GM10248 (cell line): ENCODE data around the gene INPP5E.

Source experiments
- CTCF ChIA-PET: fragments of 300-600 bp; sonication (Branson Sonifier 250); formaldehyde crosslinking; extraction: SDS; loops from one replicate; lab custom pipeline; 2021; ENCODE audit warnings: antibody characterized with exemption; lab: Yijun Ruan, JAX
- POLR2A ChIA-PET: fragments of 350-650 bp; sonication (Branson Sonifier 250); formaldehyde crosslinking; extraction: SDS; loops from one replicate; lab custom pipeline; 2020; ENCODE audit warnings: antibody characterized with exemption; lab: Yijun Ruan, JAX
- DNase-seq: peaks from one replicate; pipeline ENCODE4 v3.0.0; 2012; ENCODE audit errors: extremely low spot score
- TF ChIP-seq, protein P1 (sequence below): IDR thresholded peaks from 2 replicates; pipeline ENCODE4 v1.5.1; 2012; ENCODE audit warnings: mild to moderate bottlenecking, low read depth; ENCODE audit errors: extremely low read depth, missing control alignments, control extremely low read depth

INPP5E gene

DNA sequence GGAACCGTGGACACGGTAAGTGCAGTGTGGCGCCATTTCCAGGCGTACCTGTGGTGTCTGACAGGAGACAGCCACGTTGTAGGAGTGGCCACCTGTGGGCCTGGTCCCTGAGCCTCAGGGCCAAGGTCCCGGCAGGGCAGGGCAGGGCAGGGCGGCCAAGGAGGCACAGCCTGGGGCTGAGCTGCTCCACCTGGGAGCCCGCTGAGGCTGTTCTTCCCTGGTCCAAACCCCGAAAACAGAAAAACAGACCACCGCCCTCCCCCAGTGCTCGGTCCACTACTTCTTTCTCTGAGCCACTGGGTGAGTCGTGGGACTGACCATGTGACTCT lies 20.6 kb downstream of the INPP5E start:
- no peak for DNase-seq
- ChIA-PET POLR2A (interaction anchor here (0.5 kb wide), 1 partner anchor 732 kb away, joined by 6 read pairs; no protein-coding TSS in a partner anchor), CTCF (interaction anchor here (1.1 kb wide), 1 partner anchor 16 kb away, joined by 4 read pairs; no protein-coding TSS in a partner anchor)
- TF ChIP-seq, protein P1, sequence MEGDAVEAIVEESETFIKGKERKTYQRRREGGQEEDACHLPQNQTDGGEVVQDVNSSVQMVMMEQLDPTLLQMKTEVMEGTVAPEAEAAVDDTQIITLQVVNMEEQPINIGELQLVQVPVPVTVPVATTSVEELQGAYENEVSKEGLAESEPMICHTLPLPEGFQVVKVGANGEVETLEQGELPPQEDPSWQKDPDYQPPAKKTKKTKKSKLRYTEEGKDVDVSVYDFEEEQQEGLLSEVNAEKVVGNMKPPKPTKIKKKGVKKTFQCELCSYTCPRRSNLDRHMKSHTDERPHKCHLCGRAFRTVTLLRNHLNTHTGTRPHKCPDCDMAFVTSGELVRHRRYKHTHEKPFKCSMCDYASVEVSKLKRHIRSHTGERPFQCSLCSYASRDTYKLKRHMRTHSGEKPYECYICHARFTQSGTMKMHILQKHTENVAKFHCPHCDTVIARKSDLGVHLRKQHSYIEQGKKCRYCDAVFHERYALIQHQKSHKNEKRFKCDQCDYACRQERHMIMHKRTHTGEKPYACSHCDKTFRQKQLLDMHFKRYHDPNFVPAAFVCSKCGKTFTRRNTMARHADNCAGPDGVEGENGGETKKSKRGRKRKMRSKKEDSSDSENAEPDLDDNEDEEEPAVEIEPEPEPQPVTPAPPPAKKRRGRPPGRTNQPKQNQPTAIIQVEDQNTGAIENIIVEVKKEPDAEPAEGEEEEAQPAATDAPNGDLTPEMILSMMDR, result no peak

- TF ChIP-seq, protein P1, result no peak
- POLR2A ChIA-PET, result no interaction called here
- no peak for DNase-seq
- CTCF ChIA-PET, result interaction anchor here (1.1 to 1.4 kb wide), 3 partner anchors 17 to 22 kb away, joined by 3 to 4 read pairs (median 3); no protein-coding TSS in a partner anchor
Observed at GRCh38 chr9:136418182-136419091, 21.2 kb downstream of the INPP5E start.

DNA sequence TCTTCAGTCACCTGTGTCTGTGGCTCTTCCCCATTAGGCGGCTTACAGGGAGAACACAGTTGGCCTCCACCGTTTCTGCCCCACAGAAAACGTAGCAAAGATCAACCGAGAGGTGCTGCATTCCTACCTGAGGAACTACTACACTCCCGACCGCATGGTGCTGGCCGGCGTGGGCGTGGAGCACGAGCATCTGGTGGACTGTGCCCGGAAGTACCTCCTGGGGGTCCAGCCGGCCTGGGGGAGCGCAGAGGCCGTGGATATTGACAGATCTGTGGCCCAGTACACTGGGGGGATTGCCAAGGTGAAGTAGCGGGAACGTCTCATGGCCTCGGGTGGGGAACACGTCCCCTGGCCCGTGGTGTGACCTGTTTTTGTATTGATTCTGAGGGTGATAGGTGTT lies 22.7 kb downstream of the INPP5E start:
- TF ChIP-seq, protein P1, result no peak
- CTCF ChIA-PET, result interaction anchor here (1.3 kb wide), 1 partner anchor 24 kb away, joined by 3 read pairs; no protein-coding TSS in a partner anchor
- no peak for DNase-seq
- POLR2A ChIA-PET, result no interaction called here

- ChIA-PET CTCF (no interaction called here), POLR2A (no interaction called here)
- no peak for DNase-seq
- TF ChIP-seq, protein P1, result no peak
Observed at GRCh38 chr9:136416427-136416826, 23.2 kb downstream of the INPP5E start.

DNA sequence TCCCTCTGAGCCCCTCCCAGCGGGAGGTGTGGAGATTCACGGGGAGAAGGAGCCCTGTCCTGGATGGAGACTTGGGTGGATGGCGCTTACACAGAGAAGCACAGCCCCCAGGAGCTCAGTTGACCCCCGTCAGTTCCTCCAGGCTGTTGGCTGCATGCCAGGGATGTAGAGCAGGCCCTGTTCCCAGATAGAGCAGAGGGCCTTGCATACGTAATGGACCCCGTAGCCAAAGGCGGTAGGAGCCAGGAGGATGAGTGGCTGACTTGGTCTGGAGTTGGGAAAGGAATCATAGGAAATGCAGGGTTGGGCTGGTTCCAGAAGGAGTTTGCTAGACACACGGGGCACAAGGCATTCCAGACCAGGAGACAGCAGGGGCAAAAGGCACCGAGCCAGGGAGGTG lies 26.7 kb downstream of the INPP5E start:
- DNase-seq, result no peak
- POLR2A ChIA-PET, result interaction anchor here (0.9 kb wide), 1 partner anchor 11 kb away, joined by 5 read pairs; no protein-coding TSS in a partner anchor
- TF ChIP-seq, protein P1, result no peak
- CTCF ChIA-PET, result interaction anchor here (4.6 kb wide), 1 partner anchor 11 kb away, joined by 20 read pairs; no protein-coding TSS in a partner anchor

GRCh38 chr9:136411378-136411777 lies 28.3 kb downstream of the INPP5E start:
- POLR2A ChIA-PET, result no interaction called here

More at GRCh38 chr9:136411378-136411777, 28.3 kb downstream of the INPP5E start:
- TF ChIP-seq, protein P1, result no peak
- DNase-seq, result no peak
- CTCF ChIA-PET, result interaction anchor here (1.4 to 4.6 kb wide), 2 partner anchors 10 to 15 kb away, joined by 3 to 20 read pairs; no protein-coding TSS in a partner anchor
